ENCODE data around the gene ST3GAL6. TPM values are rescaled to one million over a fixed set of nuclear protein-coding genes. Genes with fewer than 3 reads are reported as not detected.

Gene ST3GAL6
- total and polyA plus RNA-seq, 10 of the 15 experiments (the other 5 are each of a cell fraction or from before 2014, with no cell fraction given) = 19.5 to 41.2 (median 37.4) TPM

- FAIRE-seq (no peak), DNase-seq (ENCODE audit: low read depth, low spot score) (no peak), ATAC-seq (no peak)
- Histone ChIP-seq H4K20me1 (ENCODE audit: control insufficient read depth, insufficient read depth) (no peaks in the 10 kb centered on the region), H3K4me2 (ENCODE audit: control insufficient read depth, insufficient read depth) (no peak overlapping the region), H3K27me3 (replicated peaks in 1 of 2; ENCODE audit: control insufficient read depth in 2 of 2, insufficient read depth in 2 of 2, low read length in 1 of 2) (no peaks in the 10 kb centered on the region), H3K9me3 (replicated peaks; ENCODE audit: control insufficient read depth, insufficient read depth, low read length) (no peaks in the 10 kb centered on the region), H3K4me3 (no peak overlapping the region), H3K4me1 (ENCODE audit: control insufficient read depth, insufficient read depth, low read length) (no peaks in the 10 kb centered on the region), H3K79me2 (ENCODE audit: control insufficient read depth, insufficient read depth, low read length) (no peaks in the 10 kb centered on the region), H2AFZ (ENCODE audit: control insufficient read depth, low read depth, low read length) (no peak overlapping the region), H3K9ac (ENCODE audit: control insufficient read depth, insufficient read depth, low read length) (no peak overlapping the region), H3K36me3 (ENCODE audit: control insufficient read depth in 2 of 2, insufficient read depth in 2 of 2, low read length in 1 of 2) (no peaks in the 10 kb centered on the region), H3K27ac (ENCODE audit: control insufficient read depth, insufficient read depth) (no peak overlapping the region)
- 100% methylated on average over 1 of the region's 1 CpG for WGBS (ENCODE audit: insufficient coverage, insufficient replicate concordance, low lambda C conversion rate, missing lambda C conversion rate)
- BruUV-seq (replicated peaks) = no TSS peak
- RAD21 ChIA-PET (ENCODE audit: unreplicated experiment) = interaction anchor here (1.3 kb wide), 1 partner anchor 206 kb away, joined by 5 read pairs; no protein-coding TSS in a partner anchor
- CTCF ChIA-PET = interaction anchor here (0.6 to 1.2 kb wide), 2 partner anchors 206 to 211 kb away, joined by 3 to 8 read pairs; no protein-coding TSS in a partner anchor
- SMC1A ChIA-PET (ENCODE audit: uncharacterized antibody, unreplicated experiment) = interaction anchor here (1.2 kb wide), 1 partner anchor 206 kb away, joined by 7 read pairs; no protein-coding TSS in a partner anchor
- in situ Hi-C loops (cut with MboI) = loop anchor here (25.0 kb wide), 1 partner anchor 470 kb away; no protein-coding TSS in a partner anchor
- POLR2A ChIA-PET = no interaction called here
- intact Hi-C loops (cut with micrococcal nuclease; ENCODE audit: unreplicated experiment) = no loop called here
- TF ChIP-seq TAF1 (IDR thresholded peaks at IDR 0.05; ENCODE audit: borderline replicate concordance, low read depth, low read length) (no peak), PML (IDR thresholded peaks at IDR 0.05; ENCODE audit: low read length) (no peak), STAT1 (conservative IDR thresholded peaks at IDR 0.05) (no peak), NR2C2 (IDR thresholded peaks at IDR 0.05; ENCODE audit: borderline replicate concordance, control insufficient read depth, insufficient read length, low read depth) (no peak)
These were observed 44.4 kb downstream of the ST3GAL6 start for GRCh38 chr3:98807561-98807960.

GRCh38 chr3:98808071-98808470 is 44.9 kb downstream of the ST3GAL6 start:
- H3K9me3 ChIP-seq (replicated peaks; ENCODE audit: control insufficient read depth, insufficient read depth, low read length) = no peaks in the 10 kb centered on the region
- in situ Hi-C loops (cut with MboI) = loop anchor here (25.0 kb wide), 1 partner anchor 471 kb away; no protein-coding TSS in a partner anchor
- BruUV-seq (replicated peaks) = no TSS peak
- TF ChIP-seq, protein P1, sequence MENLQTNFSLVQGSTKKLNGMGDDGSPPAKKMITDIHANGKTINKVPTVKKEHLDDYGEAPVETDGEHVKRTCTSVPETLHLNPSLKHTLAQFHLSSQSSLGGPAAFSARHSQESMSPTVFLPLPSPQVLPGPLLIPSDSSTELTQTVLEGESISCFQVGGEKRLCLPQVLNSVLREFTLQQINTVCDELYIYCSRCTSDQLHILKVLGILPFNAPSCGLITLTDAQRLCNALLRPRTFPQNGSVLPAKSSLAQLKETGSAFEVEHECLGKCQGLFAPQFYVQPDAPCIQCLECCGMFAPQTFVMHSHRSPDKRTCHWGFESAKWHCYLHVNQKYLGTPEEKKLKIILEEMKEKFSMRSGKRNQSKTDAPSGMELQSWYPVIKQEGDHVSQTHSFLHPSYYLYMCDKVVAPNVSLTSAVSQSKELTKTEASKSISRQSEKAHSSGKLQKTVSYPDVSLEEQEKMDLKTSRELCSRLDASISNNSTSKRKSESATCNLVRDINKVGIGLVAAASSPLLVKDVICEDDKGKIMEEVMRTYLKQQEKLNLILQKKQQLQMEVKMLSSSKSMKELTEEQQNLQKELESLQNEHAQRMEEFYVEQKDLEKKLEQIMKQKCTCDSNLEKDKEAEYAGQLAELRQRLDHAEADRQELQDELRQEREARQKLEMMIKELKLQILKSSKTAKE (IDR thresholded peaks at IDR 0.05; ENCODE audit: low read depth, poor library complexity, severe bottlenecking) = no peak
- TF ChIP-seq, protein P2, sequence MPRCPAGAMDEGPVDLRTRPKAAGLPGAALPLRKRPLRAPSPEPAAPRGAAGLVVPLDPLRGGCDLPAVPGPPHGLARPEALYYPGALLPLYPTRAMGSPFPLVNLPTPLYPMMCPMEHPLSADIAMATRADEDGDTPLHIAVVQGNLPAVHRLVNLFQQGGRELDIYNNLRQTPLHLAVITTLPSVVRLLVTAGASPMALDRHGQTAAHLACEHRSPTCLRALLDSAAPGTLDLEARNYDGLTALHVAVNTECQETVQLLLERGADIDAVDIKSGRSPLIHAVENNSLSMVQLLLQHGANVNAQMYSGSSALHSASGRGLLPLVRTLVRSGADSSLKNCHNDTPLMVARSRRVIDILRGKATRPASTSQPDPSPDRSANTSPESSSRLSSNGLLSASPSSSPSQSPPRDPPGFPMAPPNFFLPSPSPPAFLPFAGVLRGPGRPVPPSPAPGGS (IDR thresholded peaks at IDR 0.05; ENCODE audit: borderline replicate concordance, insufficient read depth, low read depth, low read length, poor library complexity, severe bottlenecking) = no peak
- TF ChIP-seq NR2F1 (conservative IDR thresholded peaks at IDR 0.05) (no peak), KLF5 (IDR thresholded peaks at IDR 0.05; ENCODE audit: partially characterized antibody) (no peak), NFXL1 (IDR thresholded peaks at IDR 0.05; ENCODE audit: borderline replicate concordance) (no peak), EP300 (IDR thresholded peaks at IDR 0.05; ENCODE audit: borderline replicate concordance in 1 of 2, control insufficient read depth in 1 of 2, low read depth in 2 of 2, low read length in 2 of 2) (no peak), SIN3A (IDR thresholded peaks at IDR 0.05; ENCODE audit: low read depth, low read length) (no peak), TARDBP (IDR thresholded peaks at IDR 0.05; ENCODE audit: borderline replicate concordance) (no peak), HDAC2 (IDR thresholded peaks at IDR 0.05) (no peak), FOS (IDR thresholded peaks at IDR 0.05; ENCODE audit: borderline replicate concordance, extremely low read depth, insufficient read length) (no peak), TCF12 (IDR thresholded peaks at IDR 0.05; ENCODE audit: low read depth, low read length) (no peak)

More at GRCh38 chr3:98808071-98808470, 44.9 kb downstream of the ST3GAL6 start:
- Histone ChIP-seq H2AFZ (ENCODE audit: control insufficient read depth, low read depth, low read length) (no peak overlapping the region), H3K4me3 (no peak overlapping the region), H3K4me2 (ENCODE audit: control insufficient read depth, insufficient read depth) (no peak overlapping the region), H3K36me3 (ENCODE audit: control insufficient read depth in 2 of 2, insufficient read depth in 2 of 2, low read length in 1 of 2) (no peaks in the 10 kb centered on the region), H4K20me1 (ENCODE audit: control insufficient read depth, insufficient read depth) (no peaks in the 10 kb centered on the region), H3K4me1 (ENCODE audit: control insufficient read depth, insufficient read depth, low read length) (no peaks in the 10 kb centered on the region), H3K27me3 (replicated peaks in 1 of 2; ENCODE audit: control insufficient read depth in 2 of 2, insufficient read depth in 2 of 2, low read length in 1 of 2) (no peaks in the 10 kb centered on the region), H3K27ac (ENCODE audit: control insufficient read depth, insufficient read depth) (no peak overlapping the region), H3K9ac (ENCODE audit: control insufficient read depth, insufficient read depth, low read length) (no peak overlapping the region), H3K79me2 (ENCODE audit: control insufficient read depth, insufficient read depth, low read length) (no peaks in the 10 kb centered on the region)
- 100% methylated on average over 2 of the region's 2 CpGs for WGBS (ENCODE audit: insufficient coverage, insufficient replicate concordance, low lambda C conversion rate, missing lambda C conversion rate)
- no peak for DNase-seq (ENCODE audit: low read depth, low spot score)
- intact Hi-C loops (cut with micrococcal nuclease; ENCODE audit: unreplicated experiment) = no loop called here
- SMC1A ChIA-PET (ENCODE audit: uncharacterized antibody, unreplicated experiment) = interaction anchor here (1.2 kb wide), 1 partner anchor 206 kb away, joined by 7 read pairs; no protein-coding TSS in a partner anchor
- peak; percentile 35 for FAIRE-seq
- ATAC-seq = no peak
- RAD21 ChIA-PET (ENCODE audit: unreplicated experiment) = interaction anchor here (1.3 kb wide), 1 partner anchor 206 kb away, joined by 5 read pairs; no protein-coding TSS in a partner anchor
- CTCF ChIA-PET = interaction anchor here (0.6 to 1.2 kb wide), 2 partner anchors 206 to 211 kb away, joined by 3 to 8 read pairs; no protein-coding TSS in a partner anchor
- POLR2A ChIA-PET = no interaction called here
